ENCODE data around the gene ATP6V0B. TPM values are rescaled to one million over a fixed set of nuclear protein-coding genes. Genes with fewer than 3 reads are reported as not detected.

ATP6V0B gene
- total RNA-seq, 1 donor from 2014 or later: 75.5 TPM

DNA sequence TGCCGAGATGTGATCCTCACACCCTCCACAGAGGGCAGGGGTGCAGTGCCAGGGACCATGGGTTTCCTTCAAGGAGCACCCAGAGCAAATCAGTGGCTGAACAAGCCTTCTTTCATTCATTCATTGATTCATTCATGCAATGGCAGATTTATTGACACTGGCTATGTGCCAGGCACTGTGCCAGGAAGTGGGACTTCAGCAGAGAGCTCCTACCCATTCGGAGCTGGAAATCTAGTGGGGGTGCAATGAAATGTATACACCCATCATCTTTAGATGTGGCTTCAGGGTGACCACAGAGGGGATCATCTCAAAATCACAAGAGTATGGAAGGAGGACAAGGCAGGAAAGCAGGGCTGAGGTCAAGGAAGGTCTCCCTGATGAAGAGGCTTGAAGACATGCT lies 37.6 kb downstream of the ATP6V0B start:
- ChIA-PET POLR2A (no interaction called here), CTCF (interaction anchor here (3.1 kb wide), 1 partner anchor 35 kb away, joined by 10 read pairs; no protein-coding TSS in a partner anchor)
- peaks cover 6% of the 10 kb centered on the region for H3K27me3 Mint-ChIP-seq
- no peaks in the 10 kb centered on the region for H3K36me3 Mint-ChIP-seq (ENCODE audit: low read depth)
- no peaks in the 10 kb centered on the region for H3K4me1 Mint-ChIP-seq
- no peak for DNase-seq
- ATAC-seq (ENCODE audit: low read depth): no peak
- H3K4me3 Mint-ChIP-seq: no peak overlapping the region
- H3K27ac Mint-ChIP-seq: no peak overlapping the region
- intact Hi-C loops (cut with micrococcal nuclease): no loop called here
- H3K9me3 Mint-ChIP-seq: no peaks in the 10 kb centered on the region
- TF ChIP-seq, protein P1, sequence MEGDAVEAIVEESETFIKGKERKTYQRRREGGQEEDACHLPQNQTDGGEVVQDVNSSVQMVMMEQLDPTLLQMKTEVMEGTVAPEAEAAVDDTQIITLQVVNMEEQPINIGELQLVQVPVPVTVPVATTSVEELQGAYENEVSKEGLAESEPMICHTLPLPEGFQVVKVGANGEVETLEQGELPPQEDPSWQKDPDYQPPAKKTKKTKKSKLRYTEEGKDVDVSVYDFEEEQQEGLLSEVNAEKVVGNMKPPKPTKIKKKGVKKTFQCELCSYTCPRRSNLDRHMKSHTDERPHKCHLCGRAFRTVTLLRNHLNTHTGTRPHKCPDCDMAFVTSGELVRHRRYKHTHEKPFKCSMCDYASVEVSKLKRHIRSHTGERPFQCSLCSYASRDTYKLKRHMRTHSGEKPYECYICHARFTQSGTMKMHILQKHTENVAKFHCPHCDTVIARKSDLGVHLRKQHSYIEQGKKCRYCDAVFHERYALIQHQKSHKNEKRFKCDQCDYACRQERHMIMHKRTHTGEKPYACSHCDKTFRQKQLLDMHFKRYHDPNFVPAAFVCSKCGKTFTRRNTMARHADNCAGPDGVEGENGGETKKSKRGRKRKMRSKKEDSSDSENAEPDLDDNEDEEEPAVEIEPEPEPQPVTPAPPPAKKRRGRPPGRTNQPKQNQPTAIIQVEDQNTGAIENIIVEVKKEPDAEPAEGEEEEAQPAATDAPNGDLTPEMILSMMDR (IDR thresholded peaks at IDR 0.05): no peak

DNA sequence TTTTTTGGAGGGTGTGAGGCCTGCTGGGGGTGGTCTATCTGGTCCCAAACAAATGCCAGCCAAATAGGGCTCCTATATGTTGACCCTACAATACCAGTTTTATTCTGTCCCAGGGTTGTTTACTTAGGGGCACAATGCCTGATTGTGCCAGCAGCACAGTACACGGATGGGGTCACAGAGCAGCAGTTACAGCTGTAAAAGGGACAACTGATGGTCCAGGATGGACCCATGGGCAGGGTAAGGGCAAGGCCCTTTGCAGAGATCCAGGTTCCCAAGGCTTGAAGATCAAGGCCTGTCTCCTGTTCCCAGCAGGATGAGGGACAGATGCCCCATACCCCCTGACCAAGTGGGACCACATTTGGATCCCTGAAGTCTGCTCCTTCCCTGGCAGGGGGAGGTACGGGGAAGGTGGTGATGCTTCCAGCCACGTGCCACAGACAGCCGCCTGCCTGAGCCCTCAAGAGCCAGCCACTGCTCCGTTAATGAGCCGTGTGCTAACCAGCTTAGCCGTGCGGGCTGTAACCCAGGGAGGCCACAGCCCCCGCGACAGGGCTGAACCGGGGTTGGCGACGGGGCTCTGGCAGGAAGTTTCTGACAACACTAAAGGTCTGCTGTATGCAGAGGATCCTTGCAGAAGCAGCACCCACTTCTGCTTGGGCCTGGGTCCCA lies 38.3 kb downstream of the ATP6V0B start:
- ATAC-seq (ENCODE audit: low read depth) (no peak), DNase-seq (no peak)
- Mint-ChIP-seq H3K27ac (no peak overlapping the region), H3K4me1 (no peaks in the 10 kb centered on the region), H3K9me3 (no peaks in the 10 kb centered on the region), H3K4me3 (no peak overlapping the region), H3K36me3 (ENCODE audit: low read depth) (no peaks in the 10 kb centered on the region), H3K27me3 (peaks cover 6% of the 10 kb centered on the region)
- ChIA-PET POLR2A (no interaction called here), CTCF (interaction anchor here (1.3 to 3.1 kb wide), 2 partner anchors 8 to 34 kb away, joined by 5 to 10 read pairs; no protein-coding TSS in a partner anchor)
- TF ChIP-seq, protein P1 (IDR thresholded peaks at IDR 0.05): no peak
- intact Hi-C loops (cut with micrococcal nuclease): no loop called here

DNA sequence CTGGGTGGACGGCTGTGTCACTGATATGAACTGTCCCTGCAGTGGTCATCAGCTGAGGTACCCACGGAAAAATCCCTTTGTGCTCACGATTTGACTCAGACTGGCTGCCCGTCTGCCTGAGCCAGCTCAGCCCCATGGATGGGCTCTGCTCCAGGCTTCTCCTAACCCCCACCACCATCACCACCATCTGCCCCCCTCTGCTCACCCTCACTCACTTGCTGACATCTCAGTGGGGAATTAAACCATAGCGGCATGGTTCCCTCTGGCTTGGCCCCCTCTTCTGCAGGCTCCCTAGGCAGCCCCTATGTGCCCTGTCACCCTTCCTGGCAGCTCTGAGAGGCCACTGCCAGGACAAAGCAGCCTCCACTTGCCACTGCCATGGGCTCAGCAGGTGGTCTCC lies 39.2 kb downstream of the ATP6V0B start:
- POLR2A ChIA-PET: no interaction called here
- no peaks in the 10 kb centered on the region for H3K4me1 Mint-ChIP-seq
- DNase-seq: no peak
- peaks cover 6% of the 10 kb centered on the region for H3K27me3 Mint-ChIP-seq
- intact Hi-C loops (cut with micrococcal nuclease): no loop called here
- H3K36me3 Mint-ChIP-seq (ENCODE audit: low read depth): no peaks in the 10 kb centered on the region
- no peaks in the 10 kb centered on the region for H3K9me3 Mint-ChIP-seq
- ATAC-seq (ENCODE audit: low read depth): no peak
- CTCF ChIA-PET: interaction anchor here (1.3 to 1.5 kb wide), 2 partner anchors 9 to 23 kb away, joined by 5 to 7 read pairs; no protein-coding TSS in a partner anchor
- H3K27ac Mint-ChIP-seq: no peak overlapping the region
- no peak overlapping the region for H3K4me3 Mint-ChIP-seq
- TF ChIP-seq, protein P1 (IDR thresholded peaks at IDR 0.05): no peak

DNA sequence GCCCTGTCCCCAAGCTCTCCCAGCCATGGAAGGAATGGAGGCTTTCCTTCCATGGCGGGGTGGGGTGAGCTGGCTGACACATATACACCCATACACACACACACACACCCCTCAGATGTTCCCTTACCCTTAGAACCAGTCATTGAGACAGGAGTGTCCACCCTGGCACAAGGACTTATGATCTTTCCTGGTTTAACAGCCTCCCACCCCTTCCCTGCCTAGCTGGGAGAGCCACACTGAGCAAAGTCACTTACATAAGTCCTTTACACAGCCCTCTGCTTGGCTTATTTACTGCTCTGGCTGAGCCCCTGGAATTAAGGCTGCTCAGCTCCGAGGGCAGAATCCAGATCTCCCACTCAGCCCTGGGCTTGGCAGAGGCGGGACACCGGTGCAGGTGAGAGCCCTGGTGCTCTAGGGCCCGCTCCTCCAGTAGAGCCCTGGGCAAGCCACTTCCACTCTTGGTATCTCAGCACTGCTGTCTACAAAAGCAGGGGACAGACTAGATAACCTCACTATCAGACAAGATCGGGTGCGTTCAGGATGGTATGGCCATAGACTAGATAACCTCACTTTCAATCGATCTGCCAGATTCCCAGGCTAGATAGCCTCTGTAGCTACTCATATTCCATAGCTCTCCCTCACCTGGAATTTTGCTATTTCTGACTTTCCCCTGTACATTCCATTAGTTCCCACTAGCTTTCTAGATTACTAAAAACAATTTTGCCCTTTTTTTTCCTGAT lies 39.8 kb downstream of the ATP6V0B start:
- CTCF ChIA-PET: interaction anchor here (1.3 to 1.5 kb wide), 3 partner anchors 9 to 22 kb away, joined by 5 to 7 read pairs (median 7); no protein-coding TSS in a partner anchor
- Mint-ChIP-seq H3K27ac (no peak overlapping the region), H3K4me3 (no peak overlapping the region), H3K4me1 (no peaks in the 10 kb centered on the region), H3K36me3 (ENCODE audit: low read depth) (no peaks in the 10 kb centered on the region), H3K27me3 (peaks cover 6% of the 10 kb centered on the region), H3K9me3 (no peaks in the 10 kb centered on the region)
- ATAC-seq (ENCODE audit: low read depth): no peak
- TF ChIP-seq, protein P1 (IDR thresholded peaks at IDR 0.05): no peak
- POLR2A ChIA-PET: no interaction called here
- intact Hi-C loops (cut with micrococcal nuclease): no loop called here
- no peak for DNase-seq

DNA sequence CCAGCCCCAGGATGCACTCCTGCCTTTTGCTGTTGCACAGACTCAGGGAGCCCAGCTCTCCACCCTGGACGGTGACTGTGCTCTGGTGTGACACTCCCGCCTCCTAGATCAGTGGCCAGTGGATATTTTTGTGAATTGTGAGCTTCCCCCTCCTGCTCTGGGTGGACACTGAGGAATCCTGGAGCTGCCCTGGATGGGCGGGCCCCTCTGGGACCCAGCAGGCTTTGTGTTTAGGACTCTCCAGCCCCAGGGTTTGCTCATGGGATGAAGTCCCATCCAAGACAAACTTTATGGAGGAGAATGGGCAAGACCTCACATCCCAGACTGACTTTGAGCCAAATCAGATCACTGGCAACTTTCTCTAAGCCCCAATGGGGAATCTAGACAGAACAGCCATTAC lies 40.4 kb downstream of the ATP6V0B start:
- Mint-ChIP-seq H3K36me3 (ENCODE audit: low read depth) (no peaks in the 10 kb centered on the region), H3K4me3 (no peak overlapping the region), H3K27ac (no peak overlapping the region), H3K27me3 (peaks cover 6% of the 10 kb centered on the region), H3K4me1 (no peaks in the 10 kb centered on the region), H3K9me3 (no peaks in the 10 kb centered on the region)
- ATAC-seq (ENCODE audit: low read depth): no peak
- CTCF ChIA-PET: interaction anchor here (1.4 to 1.5 kb wide), 2 partner anchors 9 to 21 kb away, joined by 7 read pairs; no protein-coding TSS in a partner anchor
- no peak for DNase-seq
- POLR2A ChIA-PET: no interaction called here
- TF ChIP-seq, protein P1 (IDR thresholded peaks at IDR 0.05): no peak
- intact Hi-C loops (cut with micrococcal nuclease): no loop called here
